Caco-2 (cell line): Measurements from ENCODE around the gene MZB1. TPM values are rescaled to one million over a fixed set of nuclear protein-coding genes. Genes with fewer than 3 reads are reported as not detected.

ENCODE experiments used
- BruUV-seq: library from RNA; stranded (reverse); fragments of 400-500 nt; replicated peaks from 2 replicates; lab custom pipeline; 2021; lab: Mats Ljungman, UMichigan
- CTCF ChIA-PET: fragments of 300-600 bp; sonication (Branson Sonifier 250); formaldehyde crosslinking; loops from one replicate; lab custom pipeline; 2022; ENCODE audit warnings: antibody characterized with exemption; lab: Charles Lee
- POLR2A ChIA-PET: fragments of 300-600 bp; sonication (Branson Sonifier 250); formaldehyde crosslinking; loops from one replicate; lab custom pipeline; 2022; ENCODE audit warnings: antibody characterized with exemption; lab: Charles Lee
- DNase-seq, 2 experiments: peaks; one replicate each; pipeline versions ENCODE4 v3.0.0 to v3.0.0-alpha.2; 2020 to 2022
- H3K27me3 ChIP-seq: replicated peaks from 2 replicates; pipeline ENCODE4 v1.6.0; 2011; ENCODE audit warnings: low read length; ENCODE audit not compliant: control insufficient read depth, insufficient read depth
- H3K36me3 ChIP-seq: 2 replicates; pipeline ENCODE4 v1.5.1; 2011; ENCODE audit warnings: low read length; ENCODE audit not compliant: control insufficient read depth, insufficient read depth
- H3K4me1 ChIP-seq: fragments of 250-450 bp; sonication (Bioruptor Pico); 2 replicates; pipeline ENCODE4 v1.5.1; 2020; ENCODE audit warnings: mild to moderate bottlenecking
- H3K4me3 ChIP-seq: 2 replicates; pipeline ENCODE4 v1.5.1; 2011; ENCODE audit warnings: low read depth, mild to moderate bottlenecking, control low read depth, low read length
- H3K9me3 ChIP-seq: fragments of 250-450 bp; sonication (Bioruptor Pico); 2 replicates; pipeline ENCODE4 v1.5.1; 2020; ENCODE audit warnings: mild to moderate bottlenecking, moderate library complexity
- H3K27ac Mint-ChIP-seq: one replicate; pipeline ENCODE4 v1.8.0; 2022; ENCODE audit warnings: mixed read lengths; ENCODE audit not compliant: unreplicated experiment
- H3K27me3 Mint-ChIP-seq: one replicate; pipeline ENCODE4 v1.8.0; 2022; ENCODE audit warnings: mixed read lengths; ENCODE audit not compliant: insufficient read depth, unreplicated experiment
- H3K36me3 Mint-ChIP-seq: one replicate; pipeline ENCODE4 v1.8.0; 2022; ENCODE audit warnings: mild to moderate bottlenecking, mixed read lengths; ENCODE audit not compliant: insufficient read depth, unreplicated experiment
- H3K4me1 Mint-ChIP-seq: one replicate; pipeline ENCODE4 v1.8.0; 2022; ENCODE audit warnings: low read depth, mixed read lengths; ENCODE audit not compliant: unreplicated experiment
- H3K4me3 Mint-ChIP-seq: one replicate; pipeline ENCODE4 v1.8.0; 2022; ENCODE audit warnings: mild to moderate bottlenecking, moderate library complexity, mixed read lengths; ENCODE audit not compliant: unreplicated experiment
- H3K9me3 Mint-ChIP-seq: one replicate; pipeline ENCODE4 v1.8.0; 2022; ENCODE audit warnings: mixed read lengths; ENCODE audit not compliant: unreplicated experiment
- CTCF ChIP-seq, 2 experiments: fragments of 200-600 bp in 1 of 2; IDR thresholded peaks; 1 replicate in 1 of 2; 2 replicates in 1 of 2; pipeline versions ENCODE4 v1.5.1 to v1.8.0; 2011 to 2022; ENCODE audit warnings: antibody characterized with exemption in 1 of 2, control low read depth in 1 of 2, inconsistent platforms in 1 of 2, low read depth in 1 of 2, low read length in 1 of 2, mild to moderate bottlenecking in 1 of 2, moderate library complexity in 1 of 2; ENCODE audit not compliant: insufficient read depth in 1 of 2, severe bottlenecking in 1 of 2, unreplicated experiment in 1 of 2
- intact Hi-C: fragments of 100-400 bp; cut with micrococcal nuclease; formaldehyde crosslinking; loops from one replicate; pipeline ENCODE4 v1.10.0; 2022; ENCODE audit not compliant: unreplicated experiment
- total RNA-seq: library from RNA; stranded (reverse); gene quantifications from 2 replicates; pipeline ENCODE4 v1.2.3, GENCODE V29; 2022

MZB1 gene
- total RNA-seq, 1 experiment from 2014 or later = not detected

DNA sequence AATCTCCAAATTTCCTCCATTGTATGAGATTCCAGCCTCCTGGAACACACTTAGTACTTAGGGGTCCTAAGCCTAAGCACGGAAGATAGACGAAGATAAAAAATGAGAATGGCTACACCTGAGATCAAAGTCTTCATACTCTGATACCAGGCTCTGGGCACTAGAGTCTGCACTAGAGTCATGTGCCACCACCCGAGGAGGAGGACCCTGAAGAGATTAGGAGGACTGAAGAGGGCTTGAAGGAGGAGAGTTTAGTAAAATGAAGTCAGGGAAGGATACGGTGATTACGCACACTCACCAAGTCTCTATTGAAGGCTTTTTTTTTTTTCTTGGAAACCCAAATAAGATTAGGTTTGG lies 14.7 kb upstream of the MZB1 start:
- peak overlapping the region; percentile 57 for H3K4me3 ChIP-seq
- H3K4me3 Mint-ChIP-seq = peak overlapping the region; percentile 90
- no peaks in the 10 kb centered on the region for H3K27me3 Mint-ChIP-seq
- peaks cover 13% of the 10 kb centered on the region for H3K4me1 Mint-ChIP-seq
- intact Hi-C loops = loop anchor here (1.0 kb wide), 3 partner anchors 35 to 206 kb away; partner anchors contain the start of genes DNAJC18, SIL1 and UBE2D2
- no peaks in the 10 kb centered on the region for H3K9me3 Mint-ChIP-seq
- TF ChIP-seq CTCF (IDR thresholded peaks at IDR 0.05; ENCODE audit: insufficient read depth in 1 of 2, low read depth in 1 of 2, low read length in 1 of 2, severe bottlenecking in 1 of 2, unreplicated experiment in 1 of 2) = no peak
- no peaks in the 10 kb centered on the region for H3K36me3 ChIP-seq
- no peaks in the 10 kb centered on the region for H3K9me3 ChIP-seq
- POLR2A ChIA-PET = interaction anchor here (0.6 to 1.3 kb wide), 4 partner anchors 11 to 111 kb away, joined by 3 to 10 read pairs (median 4); partner anchors contain the start of genes DNAJC18 and MATR3
- CTCF ChIA-PET = interaction anchor here (0.6 to 1.3 kb wide), 2 partner anchors 12 to 18 kb away, joined by 3 to 5 read pairs; no protein-coding TSS in a partner anchor
- H3K4me1 ChIP-seq = 0 out of 2 replicates have a peak, but pooled peaks cover 4% of the 10 kb centered on the region
- peak overlapping the region; percentile 97 for H3K27ac Mint-ChIP-seq
- no peak for DNase-seq
- H3K27me3 ChIP-seq = no peaks in the 10 kb centered on the region
- peaks cover 14% of the 10 kb centered on the region for H3K36me3 Mint-ChIP-seq
- BruUV-seq = TSS peak; percentile 33

- peak; percentile 97 for DNase-seq
- intact Hi-C loops = loop anchor here (1.0 kb wide), 4 partner anchors 11 to 206 kb away; partner anchors contain the start of genes DNAJC18, SIL1 and UBE2D2
- Mint-ChIP-seq H3K36me3 (peaks cover 19% of the 10 kb centered on the region), H3K9me3 (no peaks in the 10 kb centered on the region), H3K27ac (peak within 1 kb of the TSS; percentile 97), H3K4me3 (peak within 1 kb of the TSS; percentile 90), H3K27me3 (no peaks in the 10 kb centered on the region), H3K4me1 (peaks cover 13% of the 10 kb centered on the region)
- POLR2A ChIA-PET = interaction anchor here (0.6 to 1.3 kb wide), 6 partner anchors 10 to 1651 kb away, joined by 3 to 10 read pairs (median 3); partner anchors contain the start of genes DNAJC18 and MATR3
- CTCF ChIA-PET = interaction anchor here (0.6 to 1.3 kb wide), 4 partner anchors 8 to 19 kb away, joined by 3 to 7 read pairs (median 4); no protein-coding TSS in a partner anchor
- H3K9me3 ChIP-seq = no peaks in the 10 kb centered on the region
- H3K4me1 ChIP-seq = 0 out of 2 replicates have a peak, but pooled peaks cover 4% of the 10 kb centered on the region
- no peaks in the 10 kb centered on the region for H3K27me3 ChIP-seq
- no peaks in the 10 kb centered on the region for H3K36me3 ChIP-seq
- H3K4me3 ChIP-seq = peak within 1 kb of the TSS; percentile 57
- no TSS peak for BruUV-seq
- no peak for TF ChIP-seq CTCF (IDR thresholded peaks at IDR 0.05; ENCODE audit: insufficient read depth in 1 of 2, low read depth in 1 of 2, low read length in 1 of 2, severe bottlenecking in 1 of 2, unreplicated experiment in 1 of 2)
Observed at GRCh38 chr5:139403787-139404483, 14.2 kb upstream of the MZB1 start, which contains the start of gene SPATA24. Gene SPATA24, minus strand, starts transcription at chr5:139404089. Its CDS starts 29 bp downstream, at chr5:139404060.

DNA sequence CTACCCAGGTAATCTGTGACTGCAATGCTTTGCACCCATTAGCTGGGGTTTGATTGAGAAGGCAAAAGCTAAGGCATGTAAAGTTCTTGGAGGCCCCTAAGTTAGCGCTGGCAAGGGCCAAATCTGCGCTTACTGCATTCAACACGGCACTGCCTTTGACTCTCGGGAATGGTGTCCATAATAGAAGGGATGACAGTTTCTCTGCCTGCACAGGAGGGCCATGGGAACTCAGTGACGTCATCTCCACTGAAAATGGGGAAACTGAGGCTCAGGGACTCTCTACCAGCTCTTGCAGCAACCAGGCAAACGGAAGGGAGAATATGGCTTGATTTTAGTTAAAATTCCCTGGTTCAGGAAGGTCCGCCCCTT lies 13.7 kb upstream of the MZB1 start:
- no peaks in the 10 kb centered on the region for H3K9me3 Mint-ChIP-seq
- ChIA-PET POLR2A (interaction anchor here (0.7 to 1.3 kb wide), 4 partner anchors 10 to 249 kb away, joined by 3 to 4 read pairs (median 3); partner anchors contain the start of gene DNAJC18), CTCF (interaction anchor here (0.6 to 1.3 kb wide), 3 partner anchors 9 to 17 kb away, joined by 3 to 7 read pairs (median 5); no protein-coding TSS in a partner anchor)
- no peak for TF ChIP-seq CTCF (IDR thresholded peaks at IDR 0.05; ENCODE audit: insufficient read depth in 1 of 2, low read depth in 1 of 2, low read length in 1 of 2, severe bottlenecking in 1 of 2, unreplicated experiment in 1 of 2)
- H3K4me3 Mint-ChIP-seq = peak overlapping the region; percentile 90
- H3K4me1 Mint-ChIP-seq = peaks cover 13% of the 10 kb centered on the region
- BruUV-seq = TSS peak; percentile 91
- H3K36me3 Mint-ChIP-seq = peaks cover 19% of the 10 kb centered on the region
- no peaks in the 10 kb centered on the region for H3K27me3 ChIP-seq
- H3K27ac Mint-ChIP-seq = peak overlapping the region; percentile 97
- intact Hi-C loops = loop anchor here (1.0 kb wide), 1 partner anchor 10 kb away; no protein-coding TSS in a partner anchor
- no peaks in the 10 kb centered on the region for H3K36me3 ChIP-seq
- DNase-seq = no peak
- no peaks in the 10 kb centered on the region for H3K9me3 ChIP-seq
- H3K27me3 Mint-ChIP-seq = no peaks in the 10 kb centered on the region
- 0 out of 2 replicates have a peak, but pooled peaks cover 4% of the 10 kb centered on the region for H3K4me1 ChIP-seq
- H3K4me3 ChIP-seq = peak overlapping the region; percentile 57
